RWPE2 (cell line): ENCODE data around the gene ANKLE2.

Experiments used
- ATAC-seq: fragments of 200-7000 bp; cut with Tn5 transposase; 3 replicates; pipeline ENCODE4 v1.9.1; 2021; ENCODE audit warnings: low read depth
- DNase-seq: peaks from one replicate; pipeline ENCODE4 v3.0.0-alpha.2; 2020; ENCODE audit warnings: low spot score
- H3K27ac ChIP-seq: fragments of 450-650 bp; 2 replicates; pipeline ENCODE4 v1.5.1; 2017; ENCODE audit warnings: mild to moderate bottlenecking; ENCODE audit not compliant: poor library complexity, severe bottlenecking
- H3K27me3 ChIP-seq: fragments of 250-450 bp; sonication (Bioruptor Pico); 2 replicates; pipeline ENCODE4 v1.5.1; 2021; ENCODE audit warnings: mild to moderate bottlenecking, moderate library complexity; ENCODE audit not compliant: insufficient read depth, poor library complexity, severe bottlenecking
- H3K36me3 ChIP-seq: fragments of 250-450 bp; sonication (Bioruptor Pico); 2 replicates; pipeline ENCODE4 v1.5.1; 2020; ENCODE audit warnings: low read depth, mild to moderate bottlenecking, moderate library complexity
- H3K4me1 ChIP-seq: fragments of 250-450 bp; sonication (Bioruptor Pico); 2 replicates; pipeline ENCODE4 v1.5.1; 2021; ENCODE audit warnings: mild to moderate bottlenecking, moderate library complexity; ENCODE audit not compliant: insufficient read depth, poor library complexity, severe bottlenecking
- H3K4me3 ChIP-seq: fragments of 250-450 bp; sonication (Bioruptor Pico); 2 replicates; pipeline ENCODE4 v1.5.1; 2021; ENCODE audit warnings: mild to moderate bottlenecking, moderate library complexity; ENCODE audit not compliant: severe bottlenecking
- H3K9me3 ChIP-seq: fragments of 250-450 bp; sonication (Bioruptor Pico); 2 replicates; pipeline ENCODE4 v1.5.1; 2021; ENCODE audit warnings: mild to moderate bottlenecking, moderate library complexity; ENCODE audit not compliant: severe bottlenecking
- CTCF ChIP-seq: fragments of 450-650 bp; IDR thresholded peaks from one replicate; pipeline ENCODE4 v1.5.1; 2017; ENCODE audit warnings: mild to moderate bottlenecking, moderate library complexity; ENCODE audit not compliant: poor library complexity, severe bottlenecking

Gene ANKLE2

GRCh38 chr12:132718644-132719043 is 43.0 kb downstream of the ANKLE2 start:
- no peak for DNase-seq
- peaks cover 90% of the 10 kb centered on the region for H3K36me3 ChIP-seq
- no peak for TF ChIP-seq CTCF
- H3K27me3 ChIP-seq: no peaks in the 10 kb centered on the region
- no peak for ATAC-seq
- H3K4me3 ChIP-seq: no peak overlapping the region
- H3K4me1 ChIP-seq: no peaks in the 10 kb centered on the region
- no peak overlapping the region for H3K27ac ChIP-seq
- H3K9me3 ChIP-seq: no peaks in the 10 kb centered on the region

- Histone ChIP-seq H3K27me3 (no peaks in the 10 kb centered on the region), H3K4me1 (no peaks in the 10 kb centered on the region), H3K4me3 (no peak overlapping the region), H3K27ac (no peak overlapping the region), H3K36me3 (peaks cover 81% of the 10 kb centered on the region), H3K9me3 (no peaks in the 10 kb centered on the region)
- ATAC-seq (no peak), DNase-seq (no peak)
- no peak for TF ChIP-seq CTCF
Observed at GRCh38 chr12:132717531-132718387, 43.9 kb downstream of the ANKLE2 start.

- Histone ChIP-seq H3K4me1 (peaks cover 4% of the 10 kb centered on the region), H3K27ac (no peak overlapping the region), H3K27me3 (no peaks in the 10 kb centered on the region), H3K4me3 (no peak overlapping the region), H3K36me3 (peaks cover 74% of the 10 kb centered on the region), H3K9me3 (no peaks in the 10 kb centered on the region)
- ATAC-seq (no peak), DNase-seq (no peak)
- TF ChIP-seq CTCF: no peak
Observed at GRCh38 chr12:132717011-132717410, 44.6 kb downstream of the ANKLE2 start.

GRCh38 chr12:132716356-132716755 is 45.3 kb downstream of the ANKLE2 start:
- no peaks in the 10 kb centered on the region for H3K27me3 ChIP-seq
- ATAC-seq: no peak
- H3K36me3 ChIP-seq: peaks cover 67% of the 10 kb centered on the region
- TF ChIP-seq CTCF: no peak
- H3K4me3 ChIP-seq: no peak overlapping the region
- DNase-seq: no peak
- H3K9me3 ChIP-seq: no peaks in the 10 kb centered on the region
- H3K4me1 ChIP-seq: peaks cover 9% of the 10 kb centered on the region
- no peak overlapping the region for H3K27ac ChIP-seq

- peaks cover 9% of the 10 kb centered on the region for H3K4me1 ChIP-seq
- ATAC-seq: no peak
- H3K36me3 ChIP-seq: peaks cover 63% of the 10 kb centered on the region
Observed at GRCh38 chr12:132715874-132716273, 45.8 kb downstream of the ANKLE2 start.

More at GRCh38 chr12:132715874-132716273, 45.8 kb downstream of the ANKLE2 start:
- no peak overlapping the region for H3K27ac ChIP-seq
- H3K27me3 ChIP-seq: no peaks in the 10 kb centered on the region
- no peaks in the 10 kb centered on the region for H3K9me3 ChIP-seq
- DNase-seq: no peak
- H3K4me3 ChIP-seq: no peak overlapping the region
- TF ChIP-seq CTCF: no peak
